Measurements from ENCODE around the gene ERF.

- no peak for TF ChIP-seq POLR2AphosphoS5 (IDR thresholded peaks at IDR 0.05; ENCODE audit: low read depth, low read length)
- no peak for TF ChIP-seq EZH2 (IDR thresholded peaks at IDR 0.05)
- no peak for TF ChIP-seq POLR2A (IDR thresholded peaks at IDR 0.05; ENCODE audit: borderline replicate concordance, extremely low read depth, insufficient read depth, insufficient read length)
Observed at GRCh38 chr19:42247640-42248199, 7.2 kb downstream of the ERF start.
